HTERT RPE-1 (cell line): ENCODE data around the gene IMMP2L.
"Not testable (repeated sequence)": the region's sequence is repeated elsewhere in the genome, so short reads cannot be mapped to it uniquely, and the experiment has no call there.

Experiments
- in situ Hi-C: fragments of 300-500 bp; cut with MboI; formaldehyde crosslinking; loops from 4 replicates; pipeline ENCODE4 v1.14.3; 2020; ENCODE audit warnings: low sequenced_read_pairs

Gene IMMP2L

GRCh38 chr7:111510584-111511378 lies 51.5 kb downstream of the IMMP2L start:
- in situ Hi-C loops: no loop called here

GRCh38 chr7:111510062-111510461 lies 52.2 kb downstream of the IMMP2L start:
- in situ Hi-C loops: no loop called here

GRCh38 chr7:111509288-111509687 lies 53.0 kb downstream of the IMMP2L start:
- in situ Hi-C loops: no loop called here

- in situ Hi-C loops: no loop called here
Measured at GRCh38 chr7:111508387-111508786, 53.9 kb downstream of the IMMP2L start.

GRCh38 chr7:111505422-111505821 lies 56.9 kb downstream of the IMMP2L start:
- in situ Hi-C loops: not testable (repeated sequence)

- in situ Hi-C loops: not testable (repeated sequence)
Measured at GRCh38 chr7:111501799-111502198, 60.5 kb downstream of the IMMP2L start.

GRCh38 chr7:111499027-111499426 lies 63.3 kb downstream of the IMMP2L start:
- in situ Hi-C loops: no loop called here

GRCh38 chr7:111498391-111499007 lies 63.8 kb downstream of the IMMP2L start:
- in situ Hi-C loops: no loop called here

- in situ Hi-C loops: no loop called here
Measured at GRCh38 chr7:111495173-111495810, 67.0 kb downstream of the IMMP2L start.

- in situ Hi-C loops: no loop called here
Measured at GRCh38 chr7:111492234-111492633, 70.1 kb downstream of the IMMP2L start.

- in situ Hi-C loops: no loop called here
Measured at GRCh38 chr7:111486472-111487142, 75.7 kb downstream of the IMMP2L start.

- in situ Hi-C loops: no loop called here
Measured at GRCh38 chr7:111485701-111486380, 76.5 kb downstream of the IMMP2L start.

- in situ Hi-C loops: no loop called here
Measured at GRCh38 chr7:111483078-111483477, 79.2 kb downstream of the IMMP2L start.

- in situ Hi-C loops: no loop called here
Measured at GRCh38 chr7:111477462-111478225, 84.6 kb downstream of the IMMP2L start.

GRCh38 chr7:111476586-111477293 lies 85.6 kb downstream of the IMMP2L start:
- in situ Hi-C loops: no loop called here

GRCh38 chr7:111475959-111476358 lies 86.3 kb downstream of the IMMP2L start:
- in situ Hi-C loops: no loop called here

GRCh38 chr7:111475419-111475748 lies 86.9 kb downstream of the IMMP2L start:
- in situ Hi-C loops: no loop called here

- in situ Hi-C loops: no loop called here
Measured at GRCh38 chr7:111474723-111475418, 87.4 kb downstream of the IMMP2L start.
